OCI-LY7 (cell line): ENCODE results near the gene KCNE1. TPM values are rescaled to one million over a fixed set of nuclear protein-coding genes. Genes with fewer than 3 reads are reported as not detected.
A peak's percentile ranks its signal among the peaks of the same experiment; 100 is the strongest.

ENCODE experiments used
- BruUV-seq: library from RNA; stranded (reverse); fragments of 400-500 nt; replicated peaks from 2 replicates; lab custom pipeline; 2021; lab: Mats Ljungman, UMichigan
- CTCF ChIA-PET: fragments of 300-600 bp; sonication (Branson Sonifier 250); formaldehyde crosslinking; loops from one replicate; lab custom pipeline; 2022; ENCODE audit warnings: antibody characterized with exemption; ENCODE audit not compliant: unreplicated experiment; lab: Charles Lee
- POLR2A ChIA-PET: fragments of 300-600 bp; sonication (Branson Sonifier 250); formaldehyde crosslinking; loops from one replicate; lab custom pipeline; 2022; ENCODE audit warnings: antibody characterized with exemption; lab: Charles Lee
- DNase-seq: peaks from one replicate; pipeline ENCODE4 v3.0.0-alpha.2; 2015; ENCODE audit warnings: low spot score
- H2AFZ ChIP-seq: fragments of 200-600 bp; sonication (generic), shearing (Covaris generic); 2 replicates; pipeline ENCODE4 v1.6.1; 2014; ENCODE audit warnings: mild to moderate bottlenecking, antibody characterized with exemption, low read length, moderate library complexity
- H3K27ac ChIP-seq: fragments of 200-600 bp; sonication (generic); 2 replicates; pipeline ENCODE4 v1.5.1; 2014; ENCODE audit warnings: mixed run types, low read depth, mild to moderate bottlenecking, moderate library complexity, low read length, inconsistent platforms; ENCODE audit not compliant: poor library complexity, severe bottlenecking
- H3K36me3 ChIP-seq: fragments of 200-600 bp; sonication (generic); 2 replicates; pipeline ENCODE4 v1.6.1; 2014; ENCODE audit warnings: mild to moderate bottlenecking, antibody characterized with exemption, low read length, moderate library complexity, mixed read lengths; ENCODE audit not compliant: insufficient read depth
- H3K4me1 ChIP-seq: fragments of 200-600 bp; sonication (generic); 2 replicates; pipeline ENCODE4 v1.5.1; 2014; ENCODE audit warnings: mild to moderate bottlenecking, low read length; ENCODE audit not compliant: insufficient read depth, poor library complexity, severe bottlenecking
- H3K4me2 ChIP-seq: fragments of 200-600 bp; sonication (generic); 2 replicates; pipeline ENCODE4 v1.6.1; 2014; ENCODE audit warnings: mild to moderate bottlenecking, low read length
- H3K4me3 ChIP-seq: fragments of 200-600 bp; sonication (generic); 2 replicates; pipeline ENCODE4 v1.5.1; 2014; ENCODE audit warnings: mild to moderate bottlenecking, low read depth, low read length; ENCODE audit not compliant: poor library complexity, severe bottlenecking
- H3K79me2 ChIP-seq: fragments of 200-600 bp; sonication (generic); 2 replicates; pipeline ENCODE4 v1.6.1; 2016; ENCODE audit warnings: low read depth, mild to moderate bottlenecking, low read length, moderate library complexity, mixed read lengths; ENCODE audit not compliant: insufficient read depth
- H3K9me2 ChIP-seq: fragments of 200-600 bp; sonication (generic); 2 replicates; pipeline ENCODE4 v1.6.1; 2016; ENCODE audit warnings: mild to moderate bottlenecking, low read length, mixed read lengths; ENCODE audit not compliant: insufficient read depth
- H3K9me3 ChIP-seq: fragments of 200-600 bp; sonication (generic); 2 replicates; pipeline ENCODE4 v1.6.1; 2014; ENCODE audit warnings: mild to moderate bottlenecking, mixed run types, low read length, mixed read lengths
- H4K20me1 ChIP-seq: fragments of 200-600 bp; sonication (generic); 2 replicates; pipeline ENCODE4 v1.6.1; 2014; ENCODE audit warnings: mild to moderate bottlenecking, antibody characterized with exemption, low read length, moderate library complexity, mixed read lengths; ENCODE audit not compliant: insufficient read depth
- EZH2phosphoT487 ChIP-seq: fragments of 200-600 bp; sonication (generic); IDR thresholded peaks from 2 replicates; pipeline ENCODE4 v1.6.1; 2018; ENCODE audit warnings: low read depth, borderline replicate concordance, mild to moderate bottlenecking, mixed run types, antibody characterized with exemption, low read length, moderate library complexity, mixed read lengths
- intact Hi-C: fragments of 100-400 bp; cut with micrococcal nuclease; formaldehyde crosslinking; loops from one replicate; pipeline ENCODE4 v1.10.0; 2022; ENCODE audit not compliant: unreplicated experiment
- total RNA-seq, 2 experiments: library from RNA; depleted of rRNA in 1 of 2; stranded (reverse); fragments of >200 nt in 1 of 2; shearing (Covaris generic) in 1 of 2; gene quantifications; 2 replicates each; pipeline ENCODE4 v1.2.3, GENCODE V29; 2014 to 2022
- TF ChIP-seq, protein P1 (sequence below): fragments of 200-600 bp; sonication (generic); conservative IDR thresholded peaks from 2 replicates; pipeline ENCODE4 v1.5.1; 2014; ENCODE audit warnings: mild to moderate bottlenecking, antibody characterized with exemption, low read length, moderate library complexity, mixed read lengths

KCNE1 gene
- total RNA-seq, 2 experiments from 2014 or later: 0.15 TPM; not detected in 1

DNA sequence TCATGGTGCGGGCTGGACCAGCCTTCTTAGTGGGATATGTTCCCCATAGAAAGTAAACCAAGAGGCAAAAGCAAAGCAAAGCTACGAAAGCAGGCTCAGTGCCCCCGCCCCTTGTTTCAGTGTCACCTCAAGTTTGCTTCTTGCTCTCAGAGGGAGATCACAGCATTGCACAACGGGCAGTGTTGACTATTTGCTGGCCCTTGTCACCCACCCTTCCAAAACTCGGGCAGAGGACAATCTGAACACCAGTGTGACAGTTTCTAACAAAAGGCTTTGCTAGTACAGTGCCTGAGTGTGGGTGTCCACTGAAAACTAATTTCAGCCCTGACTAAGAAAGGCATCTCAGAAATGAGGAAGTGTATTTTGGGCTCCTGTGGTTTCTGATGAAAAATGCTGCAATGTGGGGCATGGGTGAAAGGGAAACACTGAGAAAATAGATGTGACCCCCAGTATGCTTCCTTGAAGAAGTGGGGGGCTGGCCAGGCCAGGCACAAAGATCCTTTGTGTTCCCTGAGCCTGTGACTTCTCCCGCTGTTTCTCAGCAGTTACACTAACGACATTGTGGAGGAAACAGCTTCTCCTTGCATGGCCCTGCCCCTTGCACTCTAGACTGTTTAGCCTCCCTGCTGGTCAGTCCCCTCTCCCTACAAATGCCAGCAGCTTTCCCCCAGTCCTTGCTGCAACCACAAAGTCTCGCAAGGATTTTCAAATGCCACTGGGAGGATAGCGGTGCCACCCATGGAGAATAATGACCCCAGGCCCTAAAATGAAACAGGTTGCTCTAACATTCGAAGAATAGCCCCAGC, 33.3 kb upstream of the KCNE1 start:
- intact Hi-C loops: no loop called here
- Histone ChIP-seq H3K4me3 (peak overlapping the region; percentile 36), H3K4me1 (peaks cover 22% of the 10 kb centered on the region), H3K9me3 (peaks cover 9% of the 10 kb centered on the region; the same call in 1 of the 2 replicates), H4K20me1 (no peaks in the 10 kb centered on the region), H3K79me2 (no peaks in the 10 kb centered on the region), H2AFZ (peak overlapping the region; percentile 78), H3K9me2 (no peaks in the 10 kb centered on the region), H3K36me3 (no peaks in the 10 kb centered on the region), H3K27ac (peak overlapping the region; percentile 37), H3K4me2 (peak overlapping the region; percentile 67)
- BruUV-seq: no TSS peak
- ChIA-PET POLR2A (interaction anchor here (0.6 to 0.7 kb wide), 2 partner anchors 52 to 1319 kb away, joined by 3 read pairs; no protein-coding TSS in a partner anchor), CTCF (no interaction called here)
- no peak for TF ChIP-seq EZH2phosphoT487
- TF ChIP-seq, protein P1, sequence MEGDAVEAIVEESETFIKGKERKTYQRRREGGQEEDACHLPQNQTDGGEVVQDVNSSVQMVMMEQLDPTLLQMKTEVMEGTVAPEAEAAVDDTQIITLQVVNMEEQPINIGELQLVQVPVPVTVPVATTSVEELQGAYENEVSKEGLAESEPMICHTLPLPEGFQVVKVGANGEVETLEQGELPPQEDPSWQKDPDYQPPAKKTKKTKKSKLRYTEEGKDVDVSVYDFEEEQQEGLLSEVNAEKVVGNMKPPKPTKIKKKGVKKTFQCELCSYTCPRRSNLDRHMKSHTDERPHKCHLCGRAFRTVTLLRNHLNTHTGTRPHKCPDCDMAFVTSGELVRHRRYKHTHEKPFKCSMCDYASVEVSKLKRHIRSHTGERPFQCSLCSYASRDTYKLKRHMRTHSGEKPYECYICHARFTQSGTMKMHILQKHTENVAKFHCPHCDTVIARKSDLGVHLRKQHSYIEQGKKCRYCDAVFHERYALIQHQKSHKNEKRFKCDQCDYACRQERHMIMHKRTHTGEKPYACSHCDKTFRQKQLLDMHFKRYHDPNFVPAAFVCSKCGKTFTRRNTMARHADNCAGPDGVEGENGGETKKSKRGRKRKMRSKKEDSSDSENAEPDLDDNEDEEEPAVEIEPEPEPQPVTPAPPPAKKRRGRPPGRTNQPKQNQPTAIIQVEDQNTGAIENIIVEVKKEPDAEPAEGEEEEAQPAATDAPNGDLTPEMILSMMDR: no peak
- DNase-seq: peak; percentile 74

DNA sequence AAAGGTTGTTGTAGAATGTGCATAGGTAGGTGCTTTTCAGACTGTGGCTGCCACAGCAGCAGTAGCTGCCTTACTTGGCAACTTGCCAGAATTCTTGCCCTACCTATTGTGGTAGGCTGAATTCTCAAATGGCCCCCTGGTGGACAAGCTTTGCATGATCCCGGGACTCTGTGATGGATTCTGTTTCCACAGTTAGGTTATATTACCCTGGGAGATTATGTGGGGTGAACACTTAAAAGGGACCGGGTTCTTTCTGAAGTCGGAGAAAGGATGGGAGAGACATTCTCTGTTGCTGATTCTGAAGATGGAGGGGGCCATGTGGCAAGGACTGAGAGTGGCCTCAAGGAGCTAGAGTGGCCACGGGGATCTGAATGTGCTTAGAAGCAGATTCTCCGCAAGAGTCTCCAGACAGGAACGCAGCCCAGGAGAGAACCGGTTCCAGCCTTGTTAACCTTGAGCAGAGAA, 32.1 kb upstream of the KCNE1 start:
- H3K4me2 ChIP-seq: no peak overlapping the region
- no TSS peak for BruUV-seq

More for the DNA sequence above, 32.1 kb upstream of the KCNE1 start:
- Histone ChIP-seq H3K79me2 (no peaks in the 10 kb centered on the region), H3K27ac (no peak overlapping the region), H3K36me3 (no peaks in the 10 kb centered on the region), H4K20me1 (no peaks in the 10 kb centered on the region), H2AFZ (no peak overlapping the region), H3K4me1 (peaks cover 22% of the 10 kb centered on the region), H3K9me2 (no peaks in the 10 kb centered on the region), H3K4me3 (no peak overlapping the region), H3K9me3 (peaks cover 9% of the 10 kb centered on the region; the same call in 1 of the 2 replicates)
- intact Hi-C loops: no loop called here
- ChIA-PET POLR2A (interaction anchor here (0.6 kb wide), 2 partner anchors 22 to 1001 kb away, joined by 4 read pairs; no protein-coding TSS in a partner anchor), CTCF (no interaction called here)
- DNase-seq: peak; percentile 77
- TF ChIP-seq, protein P1: peak; percentile 74
- TF ChIP-seq EZH2phosphoT487: no peak
